ENCODE results near the gene ZDHHC21.
"Not testable (repeated sequence)": the region's sequence is repeated elsewhere in the genome, so short reads cannot be mapped to it uniquely, and the experiment has no call there.

The ZDHHC21 gene

GRCh38 chr9:14710804-14711203, 17.6 kb upstream of the ZDHHC21 start:
- Histone ChIP-seq H3K36me3 (ENCODE audit: control insufficient read depth in 2 of 2, insufficient read depth in 2 of 2, low read length in 2 of 2) (no peaks in the 10 kb centered on the region), H3K27me3 (ENCODE audit: control insufficient read depth in 1 of 2, insufficient read depth in 2 of 2, low read length in 2 of 2) (no peaks in the 10 kb centered on the region), H3K9me3 (ENCODE audit: control insufficient read depth in 2 of 2, low read length in 2 of 2) (no peaks in the 10 kb centered on the region), H3K27ac (ENCODE audit: low read length) (no peak overlapping the region), H3K4me3 (ENCODE audit: low read length in 2 of 2) (no peak overlapping the region), H3K9ac (ENCODE audit: low read length in 2 of 2) (no peak overlapping the region), H3K4me1 (ENCODE audit: control insufficient read depth, insufficient read depth, low read length) (no peaks in the 10 kb centered on the region)

GRCh38 chr9:14706530-14707140, 13.4 kb upstream of the ZDHHC21 start:
- Histone ChIP-seq H3K27ac (ENCODE audit: low read length) (no peak overlapping the region), H3K36me3 (ENCODE audit: control insufficient read depth in 2 of 2, insufficient read depth in 2 of 2, low read length in 2 of 2) (no peaks in the 10 kb centered on the region), H3K9me3 (ENCODE audit: control insufficient read depth in 2 of 2, low read length in 2 of 2) (no peaks in the 10 kb centered on the region), H3K4me3 (ENCODE audit: low read length in 2 of 2) (no peak overlapping the region), H3K9ac (ENCODE audit: low read length in 2 of 2) (no peak overlapping the region), H3K27me3 (ENCODE audit: control insufficient read depth in 1 of 2, insufficient read depth in 2 of 2, low read length in 2 of 2) (no peaks in the 10 kb centered on the region), H3K4me1 (ENCODE audit: control insufficient read depth, insufficient read depth, low read length) (no peaks in the 10 kb centered on the region)

- Histone ChIP-seq H3K4me1 (ENCODE audit: control insufficient read depth, insufficient read depth, low read length) (no peaks in the 10 kb centered on the region), H3K27ac (ENCODE audit: low read length) (no peak overlapping the region), H3K9me3 (ENCODE audit: control insufficient read depth in 2 of 2, low read length in 2 of 2) (no peaks in the 10 kb centered on the region), H3K9ac (ENCODE audit: low read length in 2 of 2) (no peak overlapping the region), H3K36me3 (ENCODE audit: control insufficient read depth in 2 of 2, insufficient read depth in 2 of 2, low read length in 2 of 2) (no peaks in the 10 kb centered on the region), H3K27me3 (ENCODE audit: control insufficient read depth in 1 of 2, insufficient read depth in 2 of 2, low read length in 2 of 2) (no peaks in the 10 kb centered on the region), H3K4me3 (ENCODE audit: low read length in 2 of 2) (no peak overlapping the region)
Measured at GRCh38 chr9:14705079-14705478, 11.8 kb upstream of the ZDHHC21 start.

- H3K36me3 ChIP-seq (ENCODE audit: control insufficient read depth in 2 of 2, insufficient read depth in 2 of 2, low read length in 2 of 2) = no peaks in the 10 kb centered on the region
- no peaks in the 10 kb centered on the region for H3K9me3 ChIP-seq (ENCODE audit: control insufficient read depth in 2 of 2, low read length in 2 of 2)
- no peaks in the 10 kb centered on the region for H3K27me3 ChIP-seq (ENCODE audit: control insufficient read depth in 1 of 2, insufficient read depth in 2 of 2, low read length in 2 of 2)
- H3K9ac ChIP-seq (ENCODE audit: low read length in 2 of 2) = no peak overlapping the region
- no peak overlapping the region for H3K4me3 ChIP-seq (ENCODE audit: low read length in 2 of 2)
- H3K4me1 ChIP-seq (ENCODE audit: control insufficient read depth, insufficient read depth, low read length) = no peaks in the 10 kb centered on the region
- no peak overlapping the region for H3K27ac ChIP-seq (ENCODE audit: low read length)
Measured at GRCh38 chr9:14704281-14704680, 11.0 kb upstream of the ZDHHC21 start.

GRCh38 chr9:14702200-14702720, 9.0 kb upstream of the ZDHHC21 start:
- Histone ChIP-seq H3K27ac (ENCODE audit: low read length) (no peak overlapping the region), H3K9me3 (ENCODE audit: control insufficient read depth in 2 of 2, low read length in 2 of 2) (no peaks in the 10 kb centered on the region), H3K27me3 (ENCODE audit: control insufficient read depth in 1 of 2, insufficient read depth in 2 of 2, low read length in 2 of 2) (no peaks in the 10 kb centered on the region), H3K4me1 (ENCODE audit: control insufficient read depth, insufficient read depth, low read length) (no peaks in the 10 kb centered on the region), H3K9ac (ENCODE audit: low read length in 2 of 2) (no peak overlapping the region), H3K4me3 (ENCODE audit: low read length in 2 of 2) (no peak overlapping the region), H3K36me3 (ENCODE audit: control insufficient read depth in 2 of 2, insufficient read depth in 2 of 2, low read length in 2 of 2) (no peaks in the 10 kb centered on the region)

- peak overlapping the region; percentile 23 to 63 for H3K9ac ChIP-seq (ENCODE audit: low read length in 2 of 2)
- H3K27me3 ChIP-seq (ENCODE audit: control insufficient read depth in 1 of 2, insufficient read depth in 2 of 2, low read length in 2 of 2) = no peaks in the 10 kb centered on the region
- H3K9me3 ChIP-seq (ENCODE audit: control insufficient read depth in 2 of 2, low read length in 2 of 2) = no peaks in the 10 kb centered on the region
- no peaks in the 10 kb centered on the region for H3K4me1 ChIP-seq (ENCODE audit: control insufficient read depth, insufficient read depth, low read length)
- H3K36me3 ChIP-seq (ENCODE audit: control insufficient read depth in 2 of 2, insufficient read depth in 2 of 2, low read length in 2 of 2) = peaks cover 4% of the 10 kb centered on the region in 2 donors
- H3K4me3 ChIP-seq (ENCODE audit: low read length in 2 of 2) = peak overlapping the region; percentile 81 to 86
- H3K27ac ChIP-seq (ENCODE audit: low read length) = no peak overlapping the region
Measured at GRCh38 chr9:14692470-14693250, 572 bp downstream of the ZDHHC21 start.

- no peak overlapping the region for H3K27ac ChIP-seq (ENCODE audit: low read length)
- no peaks in the 10 kb centered on the region for H3K9me3 ChIP-seq (ENCODE audit: control insufficient read depth in 2 of 2, low read length in 2 of 2)
- H3K4me1 ChIP-seq (ENCODE audit: control insufficient read depth, insufficient read depth, low read length) = no peaks in the 10 kb centered on the region
- peaks cover 4 to 5% of the 10 kb centered on the region in 2 donors for H3K36me3 ChIP-seq (ENCODE audit: control insufficient read depth in 2 of 2, insufficient read depth in 2 of 2, low read length in 2 of 2)
- H3K9ac ChIP-seq (ENCODE audit: low read length in 2 of 2) = no peak overlapping the region
- H3K27me3 ChIP-seq (ENCODE audit: control insufficient read depth in 1 of 2, insufficient read depth in 2 of 2, low read length in 2 of 2) = no peaks in the 10 kb centered on the region
- H3K4me3 ChIP-seq (ENCODE audit: low read length in 2 of 2) = no peak overlapping the region
Measured at GRCh38 chr9:14690948-14691730, 2.1 kb downstream of the ZDHHC21 start.

- no peaks in the 10 kb centered on the region for H3K9me3 ChIP-seq (ENCODE audit: control insufficient read depth in 2 of 2, low read length in 2 of 2)
- H3K9ac ChIP-seq (ENCODE audit: low read length in 2 of 2) = no peak overlapping the region
- H3K4me3 ChIP-seq (ENCODE audit: low read length in 2 of 2) = no peak overlapping the region
- no peak overlapping the region for H3K27ac ChIP-seq (ENCODE audit: low read length)
- no peaks in the 10 kb centered on the region for H3K4me1 ChIP-seq (ENCODE audit: control insufficient read depth, insufficient read depth, low read length)
- no peaks in the 10 kb centered on the region for H3K27me3 ChIP-seq (ENCODE audit: control insufficient read depth in 1 of 2, insufficient read depth in 2 of 2, low read length in 2 of 2)
- peaks cover 4 to 5% of the 10 kb centered on the region in 2 donors for H3K36me3 ChIP-seq (ENCODE audit: control insufficient read depth in 2 of 2, insufficient read depth in 2 of 2, low read length in 2 of 2)
Measured at GRCh38 chr9:14687042-14687719, 6.1 kb downstream of the ZDHHC21 start.

- H3K4me1 ChIP-seq (ENCODE audit: control insufficient read depth, insufficient read depth, low read length) = no peaks in the 10 kb centered on the region
- H3K4me3 ChIP-seq (ENCODE audit: low read length in 2 of 2) = no peak overlapping the region
- H3K36me3 ChIP-seq (ENCODE audit: control insufficient read depth in 2 of 2, insufficient read depth in 2 of 2, low read length in 2 of 2) = peaks cover 4 to 5% of the 10 kb centered on the region in 2 donors
- H3K27ac ChIP-seq (ENCODE audit: low read length) = no peak overlapping the region
- no peak overlapping the region for H3K9ac ChIP-seq (ENCODE audit: low read length in 2 of 2)
- H3K27me3 ChIP-seq (ENCODE audit: control insufficient read depth in 1 of 2, insufficient read depth in 2 of 2, low read length in 2 of 2) = no peaks in the 10 kb centered on the region
- no peaks in the 10 kb centered on the region for H3K9me3 ChIP-seq (ENCODE audit: control insufficient read depth in 2 of 2, low read length in 2 of 2)
Measured at GRCh38 chr9:14686168-14686567, 7.1 kb downstream of the ZDHHC21 start.

GRCh38 chr9:14682616-14683015, 10.6 kb downstream of the ZDHHC21 start:
- not testable (repeated sequence) for H3K9me3 ChIP-seq (ENCODE audit: control insufficient read depth in 2 of 2, low read length in 2 of 2); H3K27me3 ChIP-seq (ENCODE audit: control insufficient read depth in 1 of 2, insufficient read depth in 2 of 2, low read length in 2 of 2); H3K9ac ChIP-seq (ENCODE audit: low read length in 2 of 2); H3K4me3 ChIP-seq (ENCODE audit: low read length in 2 of 2); H3K36me3 ChIP-seq (ENCODE audit: control insufficient read depth in 2 of 2, insufficient read depth in 2 of 2, low read length in 2 of 2); H3K27ac ChIP-seq (ENCODE audit: low read length); H3K4me1 ChIP-seq (ENCODE audit: control insufficient read depth, insufficient read depth, low read length)

Measured in stomach smooth muscle (tissue), 2 donors.